IPS DF 4.7 (cell line): ENCODE data around the gene TNFSF9.

Source experiments
- DNase-seq: peaks from one replicate; pipeline ENCODE4 v3.0.0-alpha.2; 2013; ENCODE audit warnings: low spot score; ENCODE audit errors: extremely low read depth

The TNFSF9 gene

GRCh38 chr19:6530386-6531162 lies at the start of gene TNFSF9:
Gene TNFSF9 (plus strand): TSS chr19:6531026. CDS start chr19:6531037, 11 bp downstream.
- DNase-seq, result no peak

- no peak for DNase-seq
Measured at GRCh38 chr19:6481541-6482342, 49.1 kb upstream of the TNFSF9 start, which contains the start of gene DENND1C. Gene DENND1C (minus strand): TSS chr19:6481787. CDS start chr19:6481695, 92 bp downstream.

GRCh38 chr19:6482343-6482686 lies 48.5 kb upstream of the TNFSF9 start:
- no peak for DNase-seq

- no peak for DNase-seq
Measured at GRCh38 chr19:6483235-6483634, 47.6 kb upstream of the TNFSF9 start.

- no peak for DNase-seq
Measured at GRCh38 chr19:6484230-6484629, 46.6 kb upstream of the TNFSF9 start.

GRCh38 chr19:6484831-6485230 lies 46.0 kb upstream of the TNFSF9 start:
- DNase-seq, result no peak

- no peak for DNase-seq
Measured at GRCh38 chr19:6489278-6490061, 41.4 kb upstream of the TNFSF9 start.

- no peak for DNase-seq
Measured at GRCh38 chr19:6490134-6490533, 40.7 kb upstream of the TNFSF9 start.

GRCh38 chr19:6491802-6492592 lies 38.8 kb upstream of the TNFSF9 start:
- DNase-seq, result no peak

GRCh38 chr19:6494438-6495036 lies 36.3 kb upstream of the TNFSF9 start:
- DNase-seq, result no peak

- DNase-seq, result no peak
Measured at GRCh38 chr19:6495947-6496346, 34.9 kb upstream of the TNFSF9 start.

- no peak for DNase-seq
Measured at GRCh38 chr19:6498294-6499036, 32.4 kb upstream of the TNFSF9 start.

- DNase-seq, result no peak
Measured at GRCh38 chr19:6499052-6499790, 31.6 kb upstream of the TNFSF9 start.

GRCh38 chr19:6500837-6501739 lies 29.7 kb upstream of the TNFSF9 start:
- DNase-seq, result no peak

- no peak for DNase-seq
Measured at GRCh38 chr19:6501740-6502648, 28.8 kb upstream of the TNFSF9 start, which contains the start of gene TUBB4A. Gene TUBB4A (minus strand): TSS chr19:6502309. CDS start chr19:6502212, 97 bp downstream.

- no peak for DNase-seq
Measured at GRCh38 chr19:6503407-6504201, 27.2 kb upstream of the TNFSF9 start.
